HL-60/S4 treated with phorbol 12-myristate 13-acetate at 8.2 ng/mL for 4 days and 3 days (cell line): ENCODE measurements around the gene PGGHG.
"Not testable (repeated sequence)": the region's sequence is repeated elsewhere in the genome, so short reads cannot be mapped to it uniquely, and the experiment has no call there.

Source experiments
- in situ Hi-C: fragments of 300-500 bp; cut with MboI; formaldehyde crosslinking; loops from 2 replicates; pipeline ENCODE4 v1.15.0; 2022; ENCODE audit warnings: low sequenced_read_pairs

Gene PGGHG

GRCh38 chr11:326842-327580, 38.1 kb downstream of the PGGHG start:
- in situ Hi-C loops: no loop called here

- in situ Hi-C loops: no loop called here
These were observed 38.6 kb downstream of the PGGHG start for GRCh38 chr11:327581-327923.

GRCh38 chr11:328012-328411, 39.1 kb downstream of the PGGHG start:
- in situ Hi-C loops: no loop called here

- in situ Hi-C loops: not testable (repeated sequence)
These were observed 39.7 kb downstream of the PGGHG start for GRCh38 chr11:328516-329100.

GRCh38 chr11:329886-330253, 40.9 kb downstream of the PGGHG start:
- in situ Hi-C loops: no loop called here

GRCh38 chr11:330307-330693, 41.4 kb downstream of the PGGHG start:
- in situ Hi-C loops: no loop called here

- in situ Hi-C loops: no loop called here
These were observed 41.9 kb downstream of the PGGHG start for GRCh38 chr11:330694-331357.

- in situ Hi-C loops: no loop called here
These were observed 42.6 kb downstream of the PGGHG start for GRCh38 chr11:331358-332060.

GRCh38 chr11:332651-333480, 43.9 kb downstream of the PGGHG start:
- in situ Hi-C loops: no loop called here

GRCh38 chr11:333616-334263, 44.8 kb downstream of the PGGHG start:
- in situ Hi-C loops: not testable (repeated sequence)

GRCh38 chr11:334264-334994, 45.5 kb downstream of the PGGHG start:
- in situ Hi-C loops: no loop called here

- in situ Hi-C loops: no loop called here
These were observed 47.1 kb downstream of the PGGHG start for GRCh38 chr11:335779-336658.

- in situ Hi-C loops: no loop called here
These were observed 47.8 kb downstream of the PGGHG start for GRCh38 chr11:336659-337198.

GRCh38 chr11:337711-338110, 48.8 kb downstream of the PGGHG start:
- in situ Hi-C loops: no loop called here

GRCh38 chr11:339963-340362, 51.0 kb downstream of the PGGHG start:
- in situ Hi-C loops: no loop called here

GRCh38 chr11:340539-341512, 51.9 kb downstream of the PGGHG start:
- in situ Hi-C loops: no loop called here

GRCh38 chr11:342328-342727, 53.4 kb downstream of the PGGHG start:
- in situ Hi-C loops: no loop called here
